Fibroblast of lung (primary cell): ENCODE data around the gene WRAP53.

Experiments used
- CTCF ChIP-seq, 2 donors: IDR thresholded peaks in 1 of 2; conservative IDR thresholded peaks in 1 of 2; 1 replicate in 1 of 2; 2 replicates in 1 of 2; pipeline ENCODE4 v1.5.1; 2011 to 2012; ENCODE audit warnings: low read length in 2 of 2, control low read depth in 1 of 2, inconsistent platforms in 1 of 2, low read depth in 1 of 2, mild to moderate bottlenecking in 1 of 2
- EZH2 ChIP-seq: IDR thresholded peaks from 2 replicates; pipeline ENCODE4 v1.5.1; 2012; ENCODE audit warnings: low read length, control low read depth, mild to moderate bottlenecking; ENCODE audit errors: missing control alignments

- TF ChIP-seq EZH2 (no peak), CTCF (conservative IDR thresholded peaks at IDR 0.05 in 1 of 2, IDR thresholded peaks at IDR 0.05 in 1 of 2; ENCODE audit: low read depth in 1 of 2, low read length in 2 of 2) (no peak)
Observed at GRCh38 chr17:7744416-7744815, 56.1 kb downstream of the WRAP53 start.
